DND-41 (cell line): ENCODE data around the gene TMEM117.

Source experiments
- ATAC-seq: fragments of 200-7000 bp; cut with Tn5 transposase; 3 replicates; pipeline ENCODE4 v1.9.1; 2021; ENCODE audit warnings: low read depth; ENCODE audit not compliant: insufficient read depth
- DNase-seq: peaks from one replicate; pipeline ENCODE4 v3.0.0-alpha.2; 2020
- H2AFZ ChIP-seq: 2 replicates; pipeline ENCODE4 v1.6.0; 2012; ENCODE audit warnings: low read depth, low read length
- H3K27ac ChIP-seq: 2 replicates; pipeline ENCODE4 v1.5.1; 2012; ENCODE audit warnings: low read length, inconsistent platforms
- H3K27me3 ChIP-seq: fragments of 200-600 bp; sonication (generic); 2 replicates; pipeline ENCODE4 v1.6.0; 2012; ENCODE audit warnings: low read length, mild to moderate bottlenecking, inconsistent platforms; ENCODE audit not compliant: insufficient read depth, poor library complexity
- H3K36me3 ChIP-seq: 2 replicates; pipeline ENCODE4 v1.5.1; 2012; ENCODE audit warnings: low read length, inconsistent platforms; ENCODE audit not compliant: insufficient read depth
- H3K4me1 ChIP-seq: 2 replicates; pipeline ENCODE4 v1.5.1; 2012; ENCODE audit warnings: mild to moderate bottlenecking, low read length; ENCODE audit not compliant: insufficient read depth
- H3K4me2 ChIP-seq: 2 replicates; pipeline ENCODE4 v1.6.0; 2012; ENCODE audit warnings: mild to moderate bottlenecking, moderate library complexity, low read length, inconsistent platforms; ENCODE audit not compliant: insufficient read depth
- H3K4me3 ChIP-seq, 2 experiments: fragments of 200-600 bp in 1 of 2; shearing (Covaris generic) in 1 of 2; 2 replicates each; pipeline ENCODE4 v1.5.1; 2012 to 2016; ENCODE audit warnings: inconsistent platforms in 2 of 2, low read length in 2 of 2, mild to moderate bottlenecking in 2 of 2, low read depth in 1 of 2, moderate library complexity in 1 of 2
- H3K79me2 ChIP-seq: 2 replicates; pipeline ENCODE4 v1.6.0; 2012; ENCODE audit warnings: low read length, inconsistent platforms; ENCODE audit not compliant: insufficient read depth
- H3K9ac ChIP-seq: 2 replicates; pipeline ENCODE4 v1.6.0; 2012; ENCODE audit warnings: low read depth, mild to moderate bottlenecking, inconsistent platforms, low read length, moderate library complexity
- H3K9me3 ChIP-seq: 2 replicates; pipeline ENCODE4 v1.5.1; 2012; ENCODE audit warnings: low read length, moderate library complexity, mild to moderate bottlenecking, inconsistent platforms; ENCODE audit not compliant: insufficient read depth, severe bottlenecking
- H4K20me1 ChIP-seq: 2 replicates; pipeline ENCODE4 v1.6.0; 2012; ENCODE audit warnings: low read length; ENCODE audit not compliant: insufficient read depth
- CTCF ChIP-seq: IDR thresholded peaks from 2 replicates; pipeline ENCODE4 v1.5.1; 2012; ENCODE audit warnings: borderline replicate concordance, low read length, moderate library complexity, mild to moderate bottlenecking; ENCODE audit not compliant: poor library complexity, severe bottlenecking; ENCODE audit errors: extremely low read depth
- EZH2 ChIP-seq: IDR thresholded peaks from 3 replicates; pipeline ENCODE4 v1.6.1; 2012; ENCODE audit warnings: borderline replicate concordance, low read depth, mild to moderate bottlenecking, moderate library complexity, low read length, inconsistent platforms; ENCODE audit not compliant: severe bottlenecking

TMEM117 gene

GRCh38 chr12:44206045-44206444, 370.2 kb downstream of the TMEM117 start:
- no peak for TF ChIP-seq CTCF
- no peak for TF ChIP-seq EZH2
- Histone ChIP-seq H3K9me3 (no peaks in the 10 kb centered on the region), H4K20me1 (no peaks in the 10 kb centered on the region), H3K4me2 (no peak overlapping the region), H3K27ac (no peak overlapping the region), H3K4me3 (no peak overlapping the region), H3K9ac (no peak overlapping the region), H2AFZ (no peak overlapping the region), H3K4me1 (no peaks in the 10 kb centered on the region), H3K36me3 (no peaks in the 10 kb centered on the region), H3K27me3 (no peaks in the 10 kb centered on the region), H3K79me2 (no peaks in the 10 kb centered on the region)
- no peak for ATAC-seq
- DNase-seq: no peak

GRCh38 chr12:44217146-44217883, 381.4 kb downstream of the TMEM117 start:
- H3K4me1 ChIP-seq: no peaks in the 10 kb centered on the region
- no peak overlapping the region for H3K4me2 ChIP-seq
- no peak overlapping the region for H3K4me3 ChIP-seq
- no peaks in the 10 kb centered on the region for H4K20me1 ChIP-seq
- no peaks in the 10 kb centered on the region for H3K9me3 ChIP-seq
- ATAC-seq (no peak), DNase-seq (no peak)
- no peaks in the 10 kb centered on the region for H3K36me3 ChIP-seq
- no peaks in the 10 kb centered on the region for H3K27me3 ChIP-seq
- TF ChIP-seq CTCF (no peak), EZH2 (no peak)
- no peak overlapping the region for H3K9ac ChIP-seq
- H2AFZ ChIP-seq: no peak overlapping the region
- H3K27ac ChIP-seq: no peak overlapping the region
- H3K79me2 ChIP-seq: no peaks in the 10 kb centered on the region

GRCh38 chr12:44223736-44224135, 387.9 kb downstream of the TMEM117 start:
- no peaks in the 10 kb centered on the region for H3K36me3 ChIP-seq
- H3K9me3 ChIP-seq: no peaks in the 10 kb centered on the region
- no peaks in the 10 kb centered on the region for H3K4me1 ChIP-seq
- H3K79me2 ChIP-seq: no peaks in the 10 kb centered on the region
- H2AFZ ChIP-seq: no peak overlapping the region
- TF ChIP-seq CTCF (no peak), EZH2 (no peak)
- ATAC-seq: no peak
- no peak overlapping the region for H3K4me2 ChIP-seq
- no peak for DNase-seq
- no peaks in the 10 kb centered on the region for H4K20me1 ChIP-seq
- H3K4me3 ChIP-seq: no peak overlapping the region
- H3K27me3 ChIP-seq: no peaks in the 10 kb centered on the region
- H3K9ac ChIP-seq: no peak overlapping the region
- H3K27ac ChIP-seq: no peak overlapping the region
